Measurements from ENCODE around the gene TSPAN13. TPM values are rescaled to one million over a fixed set of nuclear protein-coding genes. Genes with fewer than 3 reads are reported as not detected.

Gene TSPAN13
- total RNA-seq, 1 donor from 2014 or later, result 69.5 TPM

DNA sequence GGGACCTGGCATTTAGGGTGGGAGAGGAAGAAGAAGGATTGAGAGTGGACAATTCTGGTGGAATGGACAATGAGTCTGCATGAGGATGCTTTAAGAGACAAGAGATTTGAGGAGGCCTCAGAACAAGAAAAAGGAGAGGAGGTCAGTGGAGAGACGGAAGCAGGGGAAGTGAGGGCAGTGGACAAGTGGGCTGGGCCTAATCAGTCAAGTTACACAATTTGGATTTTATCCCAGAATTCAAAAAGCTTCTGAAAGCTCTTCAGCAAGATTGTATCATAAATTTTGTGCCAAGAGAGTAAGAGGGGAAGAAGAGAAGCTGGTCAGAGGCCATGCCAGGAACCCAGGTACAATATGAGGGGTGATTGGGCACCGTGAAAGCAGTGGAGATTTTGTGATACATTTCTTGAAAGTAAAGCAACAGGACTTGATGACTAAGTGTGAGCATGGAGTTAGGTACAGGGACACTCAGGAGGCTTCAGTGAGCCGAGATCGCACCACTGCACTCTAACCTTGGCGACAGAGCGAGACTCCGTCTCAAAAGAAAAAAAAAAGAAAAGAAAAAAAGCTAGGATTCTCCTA is 19.3 kb upstream of the TSPAN13 start:
- Mint-ChIP-seq H3K4me3 (no peak overlapping the region), H3K27me3 (ENCODE audit: low read depth) (no peaks in the 10 kb centered on the region), H3K4me1 (peaks cover 13% of the 10 kb centered on the region), H3K9me3 (peaks cover 4% of the 10 kb centered on the region), H3K36me3 (peaks cover 2% of the 10 kb centered on the region), H3K27ac (no peak overlapping the region)
- TF ChIP-seq, protein P1, sequence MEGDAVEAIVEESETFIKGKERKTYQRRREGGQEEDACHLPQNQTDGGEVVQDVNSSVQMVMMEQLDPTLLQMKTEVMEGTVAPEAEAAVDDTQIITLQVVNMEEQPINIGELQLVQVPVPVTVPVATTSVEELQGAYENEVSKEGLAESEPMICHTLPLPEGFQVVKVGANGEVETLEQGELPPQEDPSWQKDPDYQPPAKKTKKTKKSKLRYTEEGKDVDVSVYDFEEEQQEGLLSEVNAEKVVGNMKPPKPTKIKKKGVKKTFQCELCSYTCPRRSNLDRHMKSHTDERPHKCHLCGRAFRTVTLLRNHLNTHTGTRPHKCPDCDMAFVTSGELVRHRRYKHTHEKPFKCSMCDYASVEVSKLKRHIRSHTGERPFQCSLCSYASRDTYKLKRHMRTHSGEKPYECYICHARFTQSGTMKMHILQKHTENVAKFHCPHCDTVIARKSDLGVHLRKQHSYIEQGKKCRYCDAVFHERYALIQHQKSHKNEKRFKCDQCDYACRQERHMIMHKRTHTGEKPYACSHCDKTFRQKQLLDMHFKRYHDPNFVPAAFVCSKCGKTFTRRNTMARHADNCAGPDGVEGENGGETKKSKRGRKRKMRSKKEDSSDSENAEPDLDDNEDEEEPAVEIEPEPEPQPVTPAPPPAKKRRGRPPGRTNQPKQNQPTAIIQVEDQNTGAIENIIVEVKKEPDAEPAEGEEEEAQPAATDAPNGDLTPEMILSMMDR (IDR thresholded peaks at IDR 0.05; ENCODE audit: unreplicated experiment), result no peak
- no peak for DNase-seq (ENCODE audit: low spot score in 2 of 2, unreplicated experiment in 2 of 2)

- H3K4me1 Mint-ChIP-seq, result peaks cover 18% of the 10 kb centered on the region
- TF ChIP-seq, protein P1 (IDR thresholded peaks at IDR 0.05; ENCODE audit: unreplicated experiment), result no peak
- DNase-seq (ENCODE audit: low spot score in 2 of 2, unreplicated experiment in 2 of 2), result no peak
- no peaks in the 10 kb centered on the region for H3K27me3 Mint-ChIP-seq (ENCODE audit: low read depth)
- H3K4me3 Mint-ChIP-seq, result no peak overlapping the region
- no peak overlapping the region for H3K27ac Mint-ChIP-seq
- peaks cover 4% of the 10 kb centered on the region for H3K9me3 Mint-ChIP-seq
- H3K36me3 Mint-ChIP-seq, result peaks cover 2% of the 10 kb centered on the region
These were observed 18.5 kb upstream of the TSPAN13 start for GRCh38 chr7:16735020-16735419.

- Mint-ChIP-seq H3K4me1 (peaks cover 32% of the 10 kb centered on the region), H3K9me3 (peaks cover 4% of the 10 kb centered on the region), H3K4me3 (no peak overlapping the region), H3K27ac (no peak overlapping the region), H3K36me3 (peaks cover 2% of the 10 kb centered on the region), H3K27me3 (ENCODE audit: low read depth) (no peaks in the 10 kb centered on the region)
- no peak for DNase-seq (ENCODE audit: low spot score in 2 of 2, unreplicated experiment in 2 of 2)
- TF ChIP-seq, protein P1 (IDR thresholded peaks at IDR 0.05; ENCODE audit: unreplicated experiment), result no peak
These were observed 15.4 kb upstream of the TSPAN13 start for GRCh38 chr7:16738011-16738688.

DNA sequence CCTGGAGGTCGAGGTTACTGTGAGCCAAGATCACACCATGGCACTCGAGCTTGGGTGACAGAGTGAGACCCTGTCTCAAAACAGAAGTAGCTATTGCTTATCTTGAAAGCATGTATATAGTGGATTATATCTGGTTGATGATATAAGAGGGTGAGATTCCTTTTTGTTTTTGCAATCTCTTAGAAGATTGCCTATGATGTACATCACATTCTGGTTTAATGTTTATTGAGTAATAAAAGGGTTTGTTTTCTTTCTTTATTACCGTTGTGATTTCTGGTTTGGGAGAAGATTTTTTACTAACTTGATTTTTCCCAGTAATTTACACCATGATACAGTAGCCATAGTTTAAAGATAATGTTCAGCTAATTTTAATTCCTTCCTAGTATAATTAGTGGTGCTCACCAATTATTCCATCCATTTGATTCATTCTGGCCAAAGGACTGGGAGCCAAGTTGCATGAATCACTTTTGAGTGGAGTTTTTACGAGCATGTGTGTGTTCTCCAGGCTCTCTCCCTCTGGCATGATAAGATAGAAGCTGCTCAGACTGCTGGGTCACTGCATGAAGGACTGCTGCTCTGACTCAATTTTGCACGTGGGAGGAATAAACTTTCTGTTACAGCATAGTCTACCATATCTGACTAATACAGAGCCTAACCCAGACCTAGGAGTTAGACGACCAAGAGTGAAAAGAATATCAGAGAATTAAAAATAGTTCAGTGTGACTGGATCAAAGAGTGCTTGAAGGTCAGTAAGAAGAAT is 13.5 kb upstream of the TSPAN13 start:
- Mint-ChIP-seq H3K27me3 (ENCODE audit: low read depth) (peaks cover 2% of the 10 kb centered on the region), H3K36me3 (no peaks in the 10 kb centered on the region), H3K27ac (peak overlapping the region; percentile 68), H3K9me3 (no peaks in the 10 kb centered on the region), H3K4me3 (no peak overlapping the region), H3K4me1 (peaks cover 29% of the 10 kb centered on the region)
- TF ChIP-seq, protein P1 (IDR thresholded peaks at IDR 0.05; ENCODE audit: unreplicated experiment), result no peak
- DNase-seq (ENCODE audit: low spot score in 2 of 2, unreplicated experiment in 2 of 2), result no peak

- peaks cover 2% of the 10 kb centered on the region for H3K27me3 Mint-ChIP-seq (ENCODE audit: low read depth)
- no peak for DNase-seq (ENCODE audit: low spot score in 2 of 2, unreplicated experiment in 2 of 2)
- peak overlapping the region; percentile 68 for H3K27ac Mint-ChIP-seq
- no peak overlapping the region for H3K4me3 Mint-ChIP-seq
- no peaks in the 10 kb centered on the region for H3K9me3 Mint-ChIP-seq
- H3K36me3 Mint-ChIP-seq, result no peaks in the 10 kb centered on the region
- H3K4me1 Mint-ChIP-seq, result peaks cover 31% of the 10 kb centered on the region
- TF ChIP-seq, protein P1 (IDR thresholded peaks at IDR 0.05; ENCODE audit: unreplicated experiment), result no peak
These were observed 13.0 kb upstream of the TSPAN13 start for GRCh38 chr7:16740623-16740953.

Measured in mesothelial cell of epicardium (in vitro differentiated cells).